PFSK-1 (cell line): Measurements from ENCODE around the gene DBF4B.

Experiments
- FOXP2 ChIP-seq: optimal IDR thresholded peaks from 2 replicates; pipeline ENCODE3; 2011; ENCODE audit warnings: borderline replicate concordance, control low read depth, inconsistent platforms; ENCODE audit not compliant: insufficient read depth; ENCODE audit errors: extremely low read length, extremely low read depth
- POLR2AphosphoS5 ChIP-seq: IDR thresholded peaks from 2 replicates; pipeline ENCODE4 v1.6.1; 2012; ENCODE audit warnings: low read depth, mild to moderate bottlenecking, control low read depth, low read length, moderate library complexity
- SIN3A ChIP-seq: IDR thresholded peaks from 2 replicates; pipeline ENCODE4 v1.6.1; 2012; ENCODE audit warnings: mild to moderate bottlenecking, low read length, moderate library complexity, borderline replicate concordance; ENCODE audit not compliant: insufficient read depth
- TAF1 ChIP-seq: IDR thresholded peaks from 2 replicates; pipeline ENCODE4 v1.6.1; 2012; ENCODE audit warnings: low read length, control low read depth, borderline replicate concordance; ENCODE audit not compliant: insufficient read depth
- TF ChIP-seq, protein P1 (sequence below), 2 experiments: IDR thresholded peaks; 2 replicates each; pipeline versions ENCODE4 v1.6.1 to v1.8.0; 2011 to 2012; ENCODE audit warnings: low read depth in 2 of 2, low read length in 2 of 2, control low read depth in 1 of 2, inconsistent platforms in 1 of 2, mild to moderate bottlenecking in 1 of 2, moderate library complexity in 1 of 2; ENCODE audit not compliant: insufficient read depth in 1 of 2

The DBF4B gene

DNA sequence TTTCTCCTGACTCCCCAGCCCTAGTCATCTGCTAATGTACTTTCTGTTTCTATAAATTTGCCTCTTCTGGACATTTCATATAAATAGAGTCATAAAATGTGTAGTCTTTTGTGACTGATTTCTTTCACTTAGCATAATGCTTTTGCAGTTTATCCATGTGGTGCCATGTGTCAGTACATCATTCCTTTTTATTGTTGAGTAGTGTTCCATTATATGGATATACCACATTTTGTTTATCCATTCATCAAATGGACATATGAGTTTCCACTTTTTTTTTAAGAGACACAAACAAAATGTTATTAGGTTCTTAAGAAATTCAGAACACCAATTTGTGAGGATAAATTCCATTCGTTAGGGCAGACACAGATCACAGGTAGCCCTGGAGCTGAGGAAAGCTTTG lies 11.0 kb downstream of the DBF4B start:
- TF ChIP-seq SIN3A: no peak
- TF ChIP-seq FOXP2: no peak
- TF ChIP-seq, protein P1, sequence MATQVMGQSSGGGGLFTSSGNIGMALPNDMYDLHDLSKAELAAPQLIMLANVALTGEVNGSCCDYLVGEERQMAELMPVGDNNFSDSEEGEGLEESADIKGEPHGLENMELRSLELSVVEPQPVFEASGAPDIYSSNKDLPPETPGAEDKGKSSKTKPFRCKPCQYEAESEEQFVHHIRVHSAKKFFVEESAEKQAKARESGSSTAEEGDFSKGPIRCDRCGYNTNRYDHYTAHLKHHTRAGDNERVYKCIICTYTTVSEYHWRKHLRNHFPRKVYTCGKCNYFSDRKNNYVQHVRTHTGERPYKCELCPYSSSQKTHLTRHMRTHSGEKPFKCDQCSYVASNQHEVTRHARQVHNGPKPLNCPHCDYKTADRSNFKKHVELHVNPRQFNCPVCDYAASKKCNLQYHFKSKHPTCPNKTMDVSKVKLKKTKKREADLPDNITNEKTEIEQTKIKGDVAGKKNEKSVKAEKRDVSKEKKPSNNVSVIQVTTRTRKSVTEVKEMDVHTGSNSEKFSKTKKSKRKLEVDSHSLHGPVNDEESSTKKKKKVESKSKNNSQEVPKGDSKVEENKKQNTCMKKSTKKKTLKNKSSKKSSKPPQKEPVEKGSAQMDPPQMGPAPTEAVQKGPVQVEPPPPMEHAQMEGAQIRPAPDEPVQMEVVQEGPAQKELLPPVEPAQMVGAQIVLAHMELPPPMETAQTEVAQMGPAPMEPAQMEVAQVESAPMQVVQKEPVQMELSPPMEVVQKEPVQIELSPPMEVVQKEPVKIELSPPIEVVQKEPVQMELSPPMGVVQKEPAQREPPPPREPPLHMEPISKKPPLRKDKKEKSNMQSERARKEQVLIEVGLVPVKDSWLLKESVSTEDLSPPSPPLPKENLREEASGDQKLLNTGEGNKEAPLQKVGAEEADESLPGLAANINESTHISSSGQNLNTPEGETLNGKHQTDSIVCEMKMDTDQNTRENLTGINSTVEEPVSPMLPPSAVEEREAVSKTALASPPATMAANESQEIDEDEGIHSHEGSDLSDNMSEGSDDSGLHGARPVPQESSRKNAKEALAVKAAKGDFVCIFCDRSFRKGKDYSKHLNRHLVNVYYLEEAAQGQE (IDR thresholded peaks at IDR 0.05; ENCODE audit: insufficient read depth in 1 of 2, low read depth in 2 of 2, low read length in 2 of 2): no peak
- no peak for TF ChIP-seq POLR2AphosphoS5
- TF ChIP-seq TAF1: no peak

DNA sequence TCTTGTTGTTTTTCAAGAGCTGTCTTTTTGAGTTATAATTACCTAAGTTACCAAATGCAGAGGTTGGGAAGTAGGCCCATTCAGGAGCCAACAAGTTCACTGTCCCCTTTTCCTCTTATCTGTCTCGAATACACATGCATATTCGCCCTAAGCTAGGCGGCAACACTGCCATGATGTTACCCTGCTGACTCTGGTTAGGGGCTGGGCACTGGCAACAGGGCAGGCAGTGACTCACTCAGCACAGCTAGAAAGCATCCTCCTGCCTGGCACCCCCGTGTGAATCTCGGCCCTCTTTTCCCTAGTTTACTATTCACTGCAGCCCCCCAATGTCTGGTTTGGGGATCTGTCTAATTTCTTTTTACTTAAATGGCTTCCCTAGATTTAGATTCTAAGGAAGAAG lies 13.8 kb downstream of the DBF4B start:
- TF ChIP-seq POLR2AphosphoS5 (no peak), FOXP2 (no peak), TAF1 (no peak), SIN3A (no peak)
- TF ChIP-seq, protein P1 (IDR thresholded peaks at IDR 0.05; ENCODE audit: insufficient read depth in 1 of 2, low read depth in 2 of 2, low read length in 2 of 2): no peak

DNA sequence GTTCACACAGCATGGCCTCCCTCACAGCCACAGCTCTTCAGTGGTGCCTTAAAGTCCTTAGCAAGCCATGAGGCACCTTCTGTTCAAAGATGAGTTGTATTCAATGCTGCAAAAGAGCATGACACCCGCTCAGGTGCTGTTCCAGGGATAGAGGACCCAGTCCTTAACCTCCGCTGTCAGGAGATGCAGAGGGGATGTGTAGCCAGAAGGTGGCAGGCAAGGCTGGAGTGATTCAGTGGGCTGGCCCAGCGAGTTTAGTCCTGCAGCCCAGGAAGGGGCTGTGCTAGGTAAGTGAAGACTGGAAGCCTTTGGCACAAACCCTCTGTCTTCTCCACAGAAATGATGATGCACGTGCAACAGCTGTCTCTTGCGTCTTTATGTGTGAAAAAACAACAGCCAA lies 25.3 kb downstream of the DBF4B start:
- no peak for TF ChIP-seq SIN3A
- no peak for TF ChIP-seq TAF1
- TF ChIP-seq, protein P1 (IDR thresholded peaks at IDR 0.05; ENCODE audit: insufficient read depth in 1 of 2, low read depth in 2 of 2, low read length in 2 of 2): no peak
- no peak for TF ChIP-seq POLR2AphosphoS5
- no peak for TF ChIP-seq FOXP2

DNA sequence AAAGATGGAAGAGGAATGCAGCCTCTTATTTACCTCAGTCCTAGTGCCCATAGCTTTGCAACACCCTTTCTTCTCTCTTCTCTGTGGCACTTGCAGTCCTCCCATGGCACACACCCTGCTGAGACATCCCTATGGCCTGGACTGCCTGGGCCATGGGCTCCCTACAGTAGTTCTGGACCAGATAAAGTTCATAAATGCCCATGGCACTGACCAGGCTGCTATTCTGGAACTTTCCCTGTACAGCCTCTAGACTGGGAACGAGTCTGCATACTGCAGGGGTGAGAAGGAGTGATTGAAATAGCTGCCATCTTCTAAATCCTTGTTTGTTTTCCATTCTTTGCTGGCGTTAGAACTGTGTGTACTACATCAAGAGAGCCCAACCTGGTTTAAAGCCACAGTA lies 25.8 kb downstream of the DBF4B start:
- no peak for TF ChIP-seq SIN3A
- TF ChIP-seq, protein P1 (IDR thresholded peaks at IDR 0.05; ENCODE audit: insufficient read depth in 1 of 2, low read depth in 2 of 2, low read length in 2 of 2): no peak
- no peak for TF ChIP-seq POLR2AphosphoS5
- TF ChIP-seq FOXP2: no peak
